ENCODE data around the gene ZCCHC9.

GRCh38 chr5:81292130-81292529 is 9.3 kb upstream of the ZCCHC9 start:
- TF ChIP-seq POLR2AphosphoS5 (IDR thresholded peaks at IDR 0.05; ENCODE audit: borderline replicate concordance, low read depth, low read length) = no peak
- no peak for TF ChIP-seq EZH2 (IDR thresholded peaks at IDR 0.05)

Data from SK-N-MC (cell line).